Kidney (tissue), 14 donors: ENCODE data around the gene CAMK1D. TPM values are rescaled to one million over a fixed set of nuclear protein-coding genes. Genes with fewer than 3 reads are reported as not detected.

Experiments
- DNase-seq, 5 donors: peaks; one replicate each; pipeline ENCODE4 v3.0.0-alpha.2; 2013 to 2020
- FAIRE-seq: peaks from 2 replicates; lab custom pipeline; 2012; peaks lifted over from hg19 to GRCh38; lab: Jason Lieb, UNC
- H3K27ac ChIP-seq, 2 donors: one replicate each; pipeline ENCODE4 v1.7.0; 2013; ENCODE audit warnings: low read depth in 2 of 2, low read length in 2 of 2, inconsistent platforms in 1 of 2
- H3K27me3 ChIP-seq: one replicate; pipeline ENCODE4 v1.7.1; 2013; ENCODE audit warnings: low read length, inconsistent platforms; ENCODE audit not compliant: control insufficient read depth, insufficient read depth
- H3K36me3 ChIP-seq, 3 donors: one replicate each; pipeline versions ENCODE4 v1.7.0 to v1.7.1; 2013; ENCODE audit warnings: low read length in 3 of 3, control low read depth in 1 of 3, inconsistent platforms in 1 of 3; ENCODE audit not compliant: insufficient read depth in 3 of 3, control insufficient read depth in 2 of 3
- H3K4me1 ChIP-seq, 3 donors: one replicate each; pipeline versions ENCODE4 v1.7.0 to v1.7.1; 2013; ENCODE audit warnings: low read length in 3 of 3, inconsistent platforms in 1 of 3, low read depth in 1 of 3; ENCODE audit not compliant: control insufficient read depth in 2 of 3, insufficient read depth in 2 of 3
- H3K4me3 ChIP-seq, 3 donors: one replicate each; pipeline versions ENCODE4 v1.7.0 to v1.8.1; 2013; ENCODE audit warnings: low read length in 3 of 3, control low read depth in 1 of 3, inconsistent platforms in 1 of 3
- H3K9ac ChIP-seq, 3 donors: one replicate each; pipeline versions ENCODE4 v1.7.0 to v1.7.1; 2013; ENCODE audit warnings: low read length in 3 of 3, control low read depth in 1 of 3, inconsistent platforms in 1 of 3
- H3K9me3 ChIP-seq, 3 donors: one replicate each; pipeline versions ENCODE4 v1.7.0 to v1.7.1; 2013; ENCODE audit warnings: low read length in 3 of 3, control low read depth in 1 of 3, inconsistent platforms in 1 of 3; ENCODE audit not compliant: control insufficient read depth in 2 of 3, insufficient read depth in 1 of 3
- intact Hi-C: fragments of 100-400 bp; cut with DNase I; formaldehyde crosslinking; loops from one replicate; pipeline ENCODE4 v1.11.1; 2022
- polyA plus RNA-seq: library from polyadenylated mRNA; stranded (reverse); fragments of 350-450 nt; fragmentation: Illumina TruSeq; extraction: RNeasy Lipid Tissue Mini Kit (QIAGEN cat#74804); gene quantifications from one replicate; pipeline ENCODE4 v1.2.3, GENCODE V29; 2014; ENCODE audit warnings: low read depth, low replicate concordance; ENCODE audit not compliant: insufficient read depth
- total RNA-seq: library from RNA; stranded (reverse); fragmentation: NEBNext Ultra II Directional; extraction: Animal tissue kit (Norgen Biotek cat#: 25700); gene quantifications from one replicate; pipeline ENCODE4 v1.2.1, GENCODE V29; 2021
- TF ChIP-seq, protein P1 (sequence below): IDR thresholded peaks from 3 replicates; pipeline ENCODE4 v1.5.1; 2012; ENCODE audit warnings: mild to moderate bottlenecking, moderate library complexity, borderline replicate concordance; ENCODE audit not compliant: insufficient read depth; ENCODE audit errors: extremely low read depth
- donor health status: control.
- donor health status: control.
- donor health status: control.
- donor health status: control.
- donor health status: control.
- donor health status: DM: yes; HTN: yes; CAD: no.
- donor health status: Normal renal cell carcinoma (clear cell type).

The CAMK1D gene
- total and polyA plus RNA-seq, 2 donors from 2014 or later: 1.1 to 13.7 TPM

DNA sequence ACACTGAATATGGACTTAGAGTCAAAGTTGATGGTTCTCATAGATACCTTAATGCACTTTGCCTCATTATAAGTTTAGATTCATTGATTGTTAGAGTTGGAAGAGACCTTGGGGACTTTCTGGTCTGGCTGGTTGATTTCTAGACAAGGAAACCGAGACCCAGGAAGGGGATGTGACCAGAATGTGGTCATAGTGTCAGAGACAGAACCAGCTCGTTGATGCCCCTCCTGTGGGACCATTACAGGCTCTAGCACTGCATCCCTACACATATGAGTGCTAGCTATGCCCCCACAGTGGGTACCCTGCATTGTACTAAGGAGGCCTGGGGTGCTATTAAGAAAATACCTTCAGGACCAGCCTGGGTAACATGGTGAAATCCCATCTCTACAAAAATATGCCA is 306.6 kb downstream of the CAMK1D start:
- H3K9ac ChIP-seq: no peak overlapping the region
- H3K27me3 ChIP-seq: no peaks in the 10 kb centered on the region
- TF ChIP-seq, protein P1, sequence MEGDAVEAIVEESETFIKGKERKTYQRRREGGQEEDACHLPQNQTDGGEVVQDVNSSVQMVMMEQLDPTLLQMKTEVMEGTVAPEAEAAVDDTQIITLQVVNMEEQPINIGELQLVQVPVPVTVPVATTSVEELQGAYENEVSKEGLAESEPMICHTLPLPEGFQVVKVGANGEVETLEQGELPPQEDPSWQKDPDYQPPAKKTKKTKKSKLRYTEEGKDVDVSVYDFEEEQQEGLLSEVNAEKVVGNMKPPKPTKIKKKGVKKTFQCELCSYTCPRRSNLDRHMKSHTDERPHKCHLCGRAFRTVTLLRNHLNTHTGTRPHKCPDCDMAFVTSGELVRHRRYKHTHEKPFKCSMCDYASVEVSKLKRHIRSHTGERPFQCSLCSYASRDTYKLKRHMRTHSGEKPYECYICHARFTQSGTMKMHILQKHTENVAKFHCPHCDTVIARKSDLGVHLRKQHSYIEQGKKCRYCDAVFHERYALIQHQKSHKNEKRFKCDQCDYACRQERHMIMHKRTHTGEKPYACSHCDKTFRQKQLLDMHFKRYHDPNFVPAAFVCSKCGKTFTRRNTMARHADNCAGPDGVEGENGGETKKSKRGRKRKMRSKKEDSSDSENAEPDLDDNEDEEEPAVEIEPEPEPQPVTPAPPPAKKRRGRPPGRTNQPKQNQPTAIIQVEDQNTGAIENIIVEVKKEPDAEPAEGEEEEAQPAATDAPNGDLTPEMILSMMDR: no peak
- no peaks in the 10 kb centered on the region for H3K36me3 ChIP-seq
- H3K4me1 ChIP-seq: no peaks in the 10 kb centered on the region
- no peak overlapping the region for H3K4me3 ChIP-seq
- DNase-seq (no peak), FAIRE-seq (no peak)
- H3K9me3 ChIP-seq: peaks cover 0 to 2% (median 0%) of the 10 kb centered on the region in 3 donors
- intact Hi-C loops: no loop called here
- H3K27ac ChIP-seq: no peak overlapping the region

GRCh38 chr10:12656518-12657142 is 307.3 kb downstream of the CAMK1D start:
- peak in 2 of 5 donors; percentile 37 to 49 for DNase-seq
- peak; percentile 97 for FAIRE-seq
- H3K36me3 ChIP-seq: no peaks in the 10 kb centered on the region
- no peak overlapping the region for H3K27ac ChIP-seq
- peaks cover 0 to 2% (median 0%) of the 10 kb centered on the region in 3 donors for H3K9me3 ChIP-seq
- intact Hi-C loops: no loop called here
- TF ChIP-seq, protein P1: peak; percentile 54
- H3K4me1 ChIP-seq: no peaks in the 10 kb centered on the region
- no peak overlapping the region for H3K4me3 ChIP-seq
- H3K27me3 ChIP-seq: no peaks in the 10 kb centered on the region
- no peak overlapping the region for H3K9ac ChIP-seq

- Histone ChIP-seq H3K4me1 (no peaks in the 10 kb centered on the region), H3K27ac (no peak overlapping the region), H3K9me3 (peaks cover 0 to 2% (median 0%) of the 10 kb centered on the region in 3 donors), H3K4me3 (no peak overlapping the region), H3K27me3 (no peaks in the 10 kb centered on the region), H3K36me3 (no peaks in the 10 kb centered on the region), H3K9ac (no peak overlapping the region)
- FAIRE-seq (no peak), DNase-seq (no peak)
- TF ChIP-seq, protein P1: no peak
- intact Hi-C loops: no loop called here
These were observed 308.1 kb downstream of the CAMK1D start for GRCh38 chr10:12657489-12657888.
